Stromal cell of bone marrow (primary cell): ENCODE results near the gene ZP1.
"Not testable (repeated sequence)": the region's sequence is repeated elsewhere in the genome, so short reads cannot be mapped to it uniquely, and the experiment has no call there.

Experiments
- DNase-seq: peaks from one replicate; pipeline ENCODE4 v3.0.0-alpha.2; 2012; ENCODE audit warnings: low read depth

Gene ZP1

GRCh38 chr11:60866911-60867870, at the start of gene ZP1:
ZP1 (plus strand) TSS chr11:60867542; CDS start chr11:60867562, 20 bp downstream.
- DNase-seq = no peak

- no peak for DNase-seq
Observed at GRCh38 chr11:60818057-60818456, 49.3 kb upstream of the ZP1 start.

- DNase-seq = no peak
Observed at GRCh38 chr11:60821827-60822599, 45.3 kb upstream of the ZP1 start.

- DNase-seq = not testable (repeated sequence)
Observed at GRCh38 chr11:60823745-60824306, 43.5 kb upstream of the ZP1 start.

GRCh38 chr11:60825118-60825517, 42.2 kb upstream of the ZP1 start:
- DNase-seq = no peak

- no peak for DNase-seq
Observed at GRCh38 chr11:60825790-60826189, 41.6 kb upstream of the ZP1 start.

- DNase-seq = no peak
Observed at GRCh38 chr11:60830478-60831142, 36.7 kb upstream of the ZP1 start.

- peak; percentile 51 for DNase-seq
Observed at GRCh38 chr11:60831143-60831500, 36.2 kb upstream of the ZP1 start.

- peak; percentile 50 for DNase-seq
Observed at GRCh38 chr11:60831501-60832079, 35.8 kb upstream of the ZP1 start.

- DNase-seq = no peak
Observed at GRCh38 chr11:60834742-60835533, 32.4 kb upstream of the ZP1 start.

GRCh38 chr11:60835534-60835846, 31.9 kb upstream of the ZP1 start:
- no peak for DNase-seq

- no peak for DNase-seq
Observed at GRCh38 chr11:60836866-60837515, 30.4 kb upstream of the ZP1 start.

GRCh38 chr11:60838132-60838531, 29.2 kb upstream of the ZP1 start:
- no peak for DNase-seq

GRCh38 chr11:60840470-60841430, 26.6 kb upstream of the ZP1 start:
- peak; percentile 90 for DNase-seq

GRCh38 chr11:60841797-60842667, 25.3 kb upstream of the ZP1 start, which contains the start of gene CCDC86:
CCDC86 (plus strand) TSS chr11:60842113; CDS start chr11:60842125, 12 bp downstream.
- peak; percentile 92 for DNase-seq

GRCh38 chr11:60842668-60843600, 24.4 kb upstream of the ZP1 start:
- no peak for DNase-seq
